H1 (cell line): ENCODE results near the gene RIN3. TPM values are rescaled to one million over a fixed set of nuclear protein-coding genes. Genes with fewer than 3 reads are reported as not detected.

Source experiments
- CBX5 ChIP-seq: fragments of 300-800, 300-1000 bp; sonication (generic); IDR thresholded peaks from 2 replicates; pipeline ENCODE4 v1.7.1; 2016; ENCODE audit warnings: antibody characterized with exemption, low read length, low read depth
- EGR1 ChIP-seq: IDR thresholded peaks from 2 replicates; pipeline ENCODE4 v1.6.1; 2011; ENCODE audit warnings: low read depth, low read length, borderline replicate concordance
- EZH2 ChIP-seq: fragments of 200-600 bp; sonication (generic); IDR thresholded peaks from 2 replicates; pipeline ENCODE4 v1.7.1; 2012; ENCODE audit warnings: low read depth, mild to moderate bottlenecking, moderate library complexity, low read length, inconsistent platforms; ENCODE audit not compliant: severe bottlenecking
- GABPA ChIP-seq: IDR thresholded peaks from 2 replicates; pipeline ENCODE4 v1.6.1; 2011; ENCODE audit warnings: mild to moderate bottlenecking, low read length, moderate library complexity, borderline replicate concordance; ENCODE audit not compliant: insufficient read depth
- JUND ChIP-seq: IDR thresholded peaks from 2 replicates; pipeline ENCODE4 v1.6.1; 2011; ENCODE audit warnings: mild to moderate bottlenecking, improper control_type of control experiment, low read length
- KDM4A ChIP-seq: IDR thresholded peaks from one replicate; pipeline ENCODE4 v1.7.1; 2012; ENCODE audit warnings: low read depth, mild to moderate bottlenecking, moderate library complexity, low read length, inconsistent platforms; ENCODE audit not compliant: severe bottlenecking
- POLR2AphosphoS5 ChIP-seq: IDR thresholded peaks from 2 replicates; pipeline ENCODE4 v1.6.1; 2011; ENCODE audit warnings: low read depth, low read length
- RNF2 ChIP-seq: fragments of 200-900, 300-1000 bp; sonication (generic); IDR thresholded peaks from 2 replicates; pipeline ENCODE4 v1.7.1; 2016; ENCODE audit warnings: borderline replicate concordance, low read depth, mild to moderate bottlenecking, antibody characterized with exemption, low read length; ENCODE audit not compliant: poor library complexity, severe bottlenecking; ENCODE audit errors: missing control alignments
- SAP30 ChIP-seq: fragments of 300-600 bp; sonication (generic); IDR thresholded peaks from 2 replicates; pipeline ENCODE4 v1.7.1; 2012; ENCODE audit warnings: low read length, moderate library complexity, mild to moderate bottlenecking, inconsistent platforms; ENCODE audit not compliant: insufficient read depth, insufficient replicate concordance
- TAF7 ChIP-seq: optimal IDR thresholded peaks from 2 replicates; pipeline ENCODE3; 2011; ENCODE audit warnings: low read depth, mild to moderate bottlenecking, inconsistent platforms, low read length, moderate library complexity, borderline replicate concordance
- TCF12 ChIP-seq: IDR thresholded peaks from 2 replicates; pipeline ENCODE4 v1.6.1; 2011; ENCODE audit warnings: low read depth, mild to moderate bottlenecking, low read length
- polyA plus RNA-seq, 7 experiments: library from polyadenylated mRNA; depleted of rRNA in 3 of 7; stranded (reverse) in 5 of 7; unstranded in 2 of 7; fragments of >200 nt in 5 of 7; fragments of 200-250 nt in 2 of 7; gene quantifications; 1 replicate in 5 of 7; 2 replicates in 1 of 7; 4 replicates in 1 of 7; pipeline versions ENCODE4 v1.2.1 to v1.2.3, GENCODE V29; 2011 to 2013; ENCODE audit warnings: missing spikeins in 2 of 7, mixed read lengths in 2 of 7
- total RNA-seq: library from RNA; stranded (reverse); fragmentation: NEBNext Ultra II Directional; extraction: Animal tissue kit (Norgen Biotek cat#: 25700); gene quantifications from 2 replicates; pipeline ENCODE4 v1.2.1, GENCODE V29; 2021
- TF ChIP-seq, protein P1 (sequence below): fragments of 300-600 bp; sonication (generic); IDR thresholded peaks from 2 replicates; pipeline ENCODE4 v1.7.1; 2012; ENCODE audit warnings: low read length, moderate library complexity, mild to moderate bottlenecking, inconsistent platforms; ENCODE audit not compliant: insufficient replicate concordance

RIN3 gene
- total and polyA plus RNA-seq, 2 of the 8 experiments (the other 6 are each of a cell fraction or from before 2014, with no cell fraction given): 0.59 to 1.5 TPM

DNA sequence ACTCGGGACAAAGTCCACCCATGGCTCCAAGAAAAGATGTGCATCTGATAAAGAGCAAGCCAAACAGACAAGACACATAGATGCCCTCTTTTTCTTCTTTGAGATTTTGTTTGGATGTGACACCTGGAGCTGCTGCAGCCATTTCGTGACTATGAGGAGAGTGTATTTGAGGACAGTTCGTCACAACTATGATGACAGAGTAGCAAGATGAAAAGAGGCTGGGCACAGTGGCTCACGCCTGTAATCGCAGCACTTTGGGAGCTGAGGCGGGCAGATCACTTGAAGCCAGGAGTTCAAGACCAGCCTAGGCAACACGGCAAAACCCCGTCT is 213.3 kb downstream of the RIN3 start (continued):
- TF ChIP-seq, protein P1, sequence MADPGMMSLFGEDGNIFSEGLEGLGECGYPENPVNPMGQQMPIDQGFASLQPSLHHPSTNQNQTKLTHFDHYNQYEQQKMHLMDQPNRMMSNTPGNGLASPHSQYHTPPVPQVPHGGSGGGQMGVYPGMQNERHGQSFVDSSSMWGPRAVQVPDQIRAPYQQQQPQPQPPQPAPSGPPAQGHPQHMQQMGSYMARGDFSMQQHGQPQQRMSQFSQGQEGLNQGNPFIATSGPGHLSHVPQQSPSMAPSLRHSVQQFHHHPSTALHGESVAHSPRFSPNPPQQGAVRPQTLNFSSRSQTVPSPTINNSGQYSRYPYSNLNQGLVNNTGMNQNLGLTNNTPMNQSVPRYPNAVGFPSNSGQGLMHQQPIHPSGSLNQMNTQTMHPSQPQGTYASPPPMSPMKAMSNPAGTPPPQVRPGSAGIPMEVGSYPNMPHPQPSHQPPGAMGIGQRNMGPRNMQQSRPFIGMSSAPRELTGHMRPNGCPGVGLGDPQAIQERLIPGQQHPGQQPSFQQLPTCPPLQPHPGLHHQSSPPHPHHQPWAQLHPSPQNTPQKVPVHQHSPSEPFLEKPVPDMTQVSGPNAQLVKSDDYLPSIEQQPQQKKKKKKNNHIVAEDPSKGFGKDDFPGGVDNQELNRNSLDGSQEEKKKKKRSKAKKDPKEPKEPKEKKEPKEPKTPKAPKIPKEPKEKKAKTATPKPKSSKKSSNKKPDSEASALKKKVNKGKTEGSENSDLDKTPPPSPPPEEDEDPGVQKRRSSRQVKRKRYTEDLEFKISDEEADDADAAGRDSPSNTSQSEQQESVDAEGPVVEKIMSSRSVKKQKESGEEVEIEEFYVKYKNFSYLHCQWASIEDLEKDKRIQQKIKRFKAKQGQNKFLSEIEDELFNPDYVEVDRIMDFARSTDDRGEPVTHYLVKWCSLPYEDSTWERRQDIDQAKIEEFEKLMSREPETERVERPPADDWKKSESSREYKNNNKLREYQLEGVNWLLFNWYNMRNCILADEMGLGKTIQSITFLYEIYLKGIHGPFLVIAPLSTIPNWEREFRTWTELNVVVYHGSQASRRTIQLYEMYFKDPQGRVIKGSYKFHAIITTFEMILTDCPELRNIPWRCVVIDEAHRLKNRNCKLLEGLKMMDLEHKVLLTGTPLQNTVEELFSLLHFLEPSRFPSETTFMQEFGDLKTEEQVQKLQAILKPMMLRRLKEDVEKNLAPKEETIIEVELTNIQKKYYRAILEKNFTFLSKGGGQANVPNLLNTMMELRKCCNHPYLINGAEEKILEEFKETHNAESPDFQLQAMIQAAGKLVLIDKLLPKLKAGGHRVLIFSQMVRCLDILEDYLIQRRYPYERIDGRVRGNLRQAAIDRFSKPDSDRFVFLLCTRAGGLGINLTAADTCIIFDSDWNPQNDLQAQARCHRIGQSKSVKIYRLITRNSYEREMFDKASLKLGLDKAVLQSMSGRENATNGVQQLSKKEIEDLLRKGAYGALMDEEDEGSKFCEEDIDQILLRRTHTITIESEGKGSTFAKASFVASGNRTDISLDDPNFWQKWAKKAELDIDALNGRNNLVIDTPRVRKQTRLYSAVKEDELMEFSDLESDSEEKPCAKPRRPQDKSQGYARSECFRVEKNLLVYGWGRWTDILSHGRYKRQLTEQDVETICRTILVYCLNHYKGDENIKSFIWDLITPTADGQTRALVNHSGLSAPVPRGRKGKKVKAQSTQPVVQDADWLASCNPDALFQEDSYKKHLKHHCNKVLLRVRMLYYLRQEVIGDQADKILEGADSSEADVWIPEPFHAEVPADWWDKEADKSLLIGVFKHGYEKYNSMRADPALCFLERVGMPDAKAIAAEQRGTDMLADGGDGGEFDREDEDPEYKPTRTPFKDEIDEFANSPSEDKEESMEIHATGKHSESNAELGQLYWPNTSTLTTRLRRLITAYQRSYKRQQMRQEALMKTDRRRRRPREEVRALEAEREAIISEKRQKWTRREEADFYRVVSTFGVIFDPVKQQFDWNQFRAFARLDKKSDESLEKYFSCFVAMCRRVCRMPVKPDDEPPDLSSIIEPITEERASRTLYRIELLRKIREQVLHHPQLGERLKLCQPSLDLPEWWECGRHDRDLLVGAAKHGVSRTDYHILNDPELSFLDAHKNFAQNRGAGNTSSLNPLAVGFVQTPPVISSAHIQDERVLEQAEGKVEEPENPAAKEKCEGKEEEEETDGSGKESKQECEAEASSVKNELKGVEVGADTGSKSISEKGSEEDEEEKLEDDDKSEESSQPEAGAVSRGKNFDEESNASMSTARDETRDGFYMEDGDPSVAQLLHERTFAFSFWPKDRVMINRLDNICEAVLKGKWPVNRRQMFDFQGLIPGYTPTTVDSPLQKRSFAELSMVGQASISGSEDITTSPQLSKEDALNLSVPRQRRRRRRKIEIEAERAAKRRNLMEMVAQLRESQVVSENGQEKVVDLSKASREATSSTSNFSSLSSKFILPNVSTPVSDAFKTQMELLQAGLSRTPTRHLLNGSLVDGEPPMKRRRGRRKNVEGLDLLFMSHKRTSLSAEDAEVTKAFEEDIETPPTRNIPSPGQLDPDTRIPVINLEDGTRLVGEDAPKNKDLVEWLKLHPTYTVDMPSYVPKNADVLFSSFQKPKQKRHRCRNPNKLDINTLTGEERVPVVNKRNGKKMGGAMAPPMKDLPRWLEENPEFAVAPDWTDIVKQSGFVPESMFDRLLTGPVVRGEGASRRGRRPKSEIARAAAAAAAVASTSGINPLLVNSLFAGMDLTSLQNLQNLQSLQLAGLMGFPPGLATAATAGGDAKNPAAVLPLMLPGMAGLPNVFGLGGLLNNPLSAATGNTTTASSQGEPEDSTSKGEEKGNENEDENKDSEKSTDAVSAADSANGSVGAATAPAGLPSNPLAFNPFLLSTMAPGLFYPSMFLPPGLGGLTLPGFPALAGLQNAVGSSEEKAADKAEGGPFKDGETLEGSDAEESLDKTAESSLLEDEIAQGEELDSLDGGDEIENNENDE: no peak
- TF ChIP-seq GABPA (no peak), EGR1 (no peak), RNF2 (no peak), KDM4A (no peak), SAP30 (no peak), POLR2AphosphoS5 (no peak), TAF7 (no peak), JUND (no peak), TCF12 (no peak), EZH2 (no peak), CBX5 (no peak)
